Gastrocnemius medialis (tissue), 4 donors: ENCODE measurements around the gene SPARC. TPM values are rescaled to one million over a fixed set of nuclear protein-coding genes. Genes with fewer than 3 reads are reported as not detected.

Experiments used
- ATAC-seq, 2 donors: fragments of 150-250 bp; one replicate each; pipeline ENCODE4 v1.9.1; 2016
- DNase-seq, 2 donors: peaks; one replicate each; pipeline ENCODE4 v3.0.0-alpha.2; 2019
- H3K27ac ChIP-seq, 4 donors: fragments of 200-600 bp; sonication (generic); 1 replicate in 1 of 4; 2 replicates in 3 of 4; pipeline ENCODE4 v1.5.1; 2016 to 2018; ENCODE audit warnings: mild to moderate bottlenecking in 2 of 4, moderate library complexity in 1 of 4
- H3K27me3 ChIP-seq, 3 donors: fragments of 200-600 bp; sonication (generic) in 2 of 3; 1 replicate in 1 of 3; 2 replicates in 2 of 3; pipeline versions ENCODE4 v1.5.1 to v1.6.0; 2016 to 2019; ENCODE audit warnings: mild to moderate bottlenecking in 1 of 3, moderate library complexity in 1 of 3
- H3K36me3 ChIP-seq, 2 donors: fragments of 200-600 bp; sonication (generic) in 1 of 2; one replicate each; pipeline ENCODE4 v1.5.1; 2017 to 2018
- H3K4me1 ChIP-seq, 2 donors: fragments of 200-600 bp; sonication (generic) in 1 of 2; one replicate each; pipeline ENCODE4 v1.5.1; 2016 to 2017; ENCODE audit warnings: mild to moderate bottlenecking in 2 of 2
- H3K4me3 ChIP-seq, 4 donors: fragments of 200-600 bp; sonication (generic) in 3 of 4; 1 replicate in 1 of 4; 2 replicates in 3 of 4; pipeline ENCODE4 v1.5.1; 2016 to 2019; ENCODE audit warnings: mild to moderate bottlenecking in 2 of 4
- H3K9me3 ChIP-seq, 3 donors: fragments of 200-600 bp; sonication (generic) in 2 of 3; 1 replicate in 1 of 3; 2 replicates in 2 of 3; pipeline ENCODE4 v1.5.1; 2016 to 2019
- CTCF ChIP-seq, 5 experiments: fragments of 450-650 bp in 3 of 5; fragments of 200-600 bp in 2 of 5; sonication (generic) in 2 of 5; IDR thresholded peaks in 4 of 5; conservative IDR thresholded peaks in 1 of 5; 1 replicate in 4 of 5; 2 replicates in 1 of 5; pipeline ENCODE4 v1.5.1; 2016 to 2019; ENCODE audit warnings: antibody characterized with exemption in 5 of 5, mild to moderate bottlenecking in 3 of 5, moderate library complexity in 3 of 5
- POLR2A ChIP-seq, 2 donors: fragments of 450-650 bp; IDR thresholded peaks; one replicate each; pipeline ENCODE4 v1.6.1; 2017; ENCODE audit warnings: antibody characterized with exemption in 2 of 2, mild to moderate bottlenecking in 2 of 2, moderate library complexity in 2 of 2
- in situ Hi-C, 4 donors: fragments of 200-750 bp; cut with MboI; loops; one replicate each; pipeline versions ENCODE4 v1.15.0 to v1.8.0; 2017; ENCODE audit warnings: low sequenced_read_pairs in 4 of 4
- intact Hi-C: fragments of 100-400 bp; cut with DNase I; formaldehyde crosslinking; loops from one replicate; pipeline ENCODE4 v1.15.1; 2023; ENCODE audit warnings: low total_unique reads
- total RNA-seq, 4 donors: library from RNA; depleted of rRNA; stranded (reverse); fragments of >200 nt; gene quantifications; one replicate each; pipeline versions ENCODE4 v1.1.0 to v1.2.3, GENCODE V29; 2016

Gene SPARC
- total RNA-seq, 4 donors from 2014 or later: 87.7 to 209 (median 163) TPM

DNA sequence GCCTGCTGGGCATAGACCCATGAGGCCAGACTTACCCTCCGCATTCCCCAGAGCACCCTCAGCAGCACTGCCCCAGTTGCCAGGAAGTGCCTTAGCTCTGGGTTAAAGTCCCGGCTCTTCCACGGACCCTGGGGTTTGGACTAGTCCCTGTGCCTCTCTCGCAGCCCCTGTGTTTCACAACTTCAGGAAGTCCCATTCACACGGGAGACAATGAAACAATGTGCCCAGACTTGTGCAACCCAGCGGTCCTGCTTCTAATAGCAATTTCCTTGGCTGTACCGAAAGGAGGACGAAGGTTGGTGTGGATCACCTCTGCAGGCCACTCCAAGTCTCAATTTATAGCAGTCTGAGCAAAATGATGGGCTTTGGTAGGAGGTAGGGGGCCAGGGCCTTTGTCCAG lies 53.8 kb downstream of the SPARC start:
- H3K27ac ChIP-seq: no peak overlapping the region
- TF ChIP-seq CTCF (IDR thresholded peaks at IDR 0.05 in 4 of 5, conservative IDR thresholded peaks at IDR 0.05 in 1 of 5) (no peak), POLR2A (IDR thresholded peaks at IDR 0.05) (no peak)
- no peaks in the 10 kb centered on the region for H3K36me3 ChIP-seq
- H3K27me3 ChIP-seq: no peaks in the 10 kb centered on the region
- intact Hi-C loops (no loop called here), in situ Hi-C loops (no loop called here)
- DNase-seq (no peak), ATAC-seq (no peak)
- no peaks in the 10 kb centered on the region for H3K9me3 ChIP-seq
- H3K4me1 ChIP-seq: no peaks in the 10 kb centered on the region
- no peak overlapping the region for H3K4me3 ChIP-seq

DNA sequence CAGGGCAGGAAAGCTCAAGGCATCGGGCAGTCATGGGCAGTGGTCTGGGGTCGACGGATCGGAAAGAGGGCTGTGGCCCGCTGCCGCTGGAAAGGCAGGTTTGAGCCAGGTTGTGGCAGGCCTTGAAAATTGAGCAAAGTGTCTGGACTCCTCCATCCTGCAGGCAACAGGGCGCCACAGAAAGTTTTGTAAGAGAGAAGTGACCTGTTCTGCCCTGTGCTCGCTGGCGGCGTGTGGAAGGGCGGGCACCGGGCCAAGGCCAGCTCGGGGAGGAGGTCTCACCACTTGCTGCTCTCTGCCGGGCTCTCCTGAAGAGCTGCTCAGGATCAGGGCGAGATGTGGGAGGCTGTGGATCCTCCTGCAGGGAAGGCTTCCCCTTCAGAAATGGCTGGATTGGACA lies 54.2 kb downstream of the SPARC start:
- H3K27ac ChIP-seq: no peak overlapping the region
- no peak for DNase-seq
- ATAC-seq: no peak

GRCh38 chr5:151631941-151632340 lies 54.8 kb downstream of the SPARC start:
- no peak for ATAC-seq
- Histone ChIP-seq H3K4me1 (no peaks in the 10 kb centered on the region), H3K36me3 (no peaks in the 10 kb centered on the region), H3K9me3 (no peaks in the 10 kb centered on the region), H3K27ac (no peak overlapping the region), H3K27me3 (no peaks in the 10 kb centered on the region), H3K4me3 (no peak overlapping the region)
- TF ChIP-seq CTCF (IDR thresholded peaks at IDR 0.05 in 4 of 5, conservative IDR thresholded peaks at IDR 0.05 in 1 of 5) (no peak), POLR2A (IDR thresholded peaks at IDR 0.05) (no peak)
- in situ Hi-C loops (no loop called here), intact Hi-C loops (no loop called here)
- DNase-seq: no peak

More for the DNA sequence above, 54.2 kb downstream of the SPARC start:
- Histone ChIP-seq H3K4me1 (no peaks in the 10 kb centered on the region), H3K36me3 (no peaks in the 10 kb centered on the region), H3K4me3 (no peak overlapping the region), H3K27me3 (no peaks in the 10 kb centered on the region), H3K9me3 (no peaks in the 10 kb centered on the region)
- no peak for TF ChIP-seq POLR2A (IDR thresholded peaks at IDR 0.05)
- TF ChIP-seq CTCF (IDR thresholded peaks at IDR 0.05 in 4 of 5, conservative IDR thresholded peaks at IDR 0.05 in 1 of 5): no peak
- in situ Hi-C loops: no loop called here
- intact Hi-C loops: no loop called here

DNA sequence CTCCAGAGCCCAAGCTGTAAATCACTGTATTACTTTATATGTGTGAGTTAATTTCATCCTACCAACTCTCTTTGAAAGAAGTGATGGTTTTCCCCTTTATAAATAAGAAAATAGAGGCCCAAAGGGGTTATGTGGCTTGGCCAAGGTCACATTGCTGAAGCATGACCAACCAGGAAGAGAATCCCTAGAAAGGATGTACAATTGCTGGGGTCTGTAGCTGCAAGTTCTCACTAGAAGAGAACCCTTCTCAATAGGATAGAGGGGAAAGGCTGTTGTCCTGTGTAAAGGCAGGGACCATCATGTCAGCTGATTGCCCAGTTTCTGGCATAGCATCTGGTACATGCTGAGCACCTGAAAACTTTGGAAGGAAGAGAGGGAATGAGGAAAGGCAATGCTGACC lies 56.6 kb downstream of the SPARC start:
- in situ Hi-C loops: no loop called here
- intact Hi-C loops: no loop called here
- ATAC-seq: no peak

More for the DNA sequence above, 56.6 kb downstream of the SPARC start:
- Histone ChIP-seq H3K9me3 (no peaks in the 10 kb centered on the region), H3K27me3 (no peaks in the 10 kb centered on the region), H3K27ac (no peak overlapping the region), H3K4me3 (no peak overlapping the region), H3K4me1 (no peaks in the 10 kb centered on the region), H3K36me3 (no peaks in the 10 kb centered on the region)
- DNase-seq: no peak
- TF ChIP-seq POLR2A (IDR thresholded peaks at IDR 0.05): no peak
- no peak for TF ChIP-seq CTCF (IDR thresholded peaks at IDR 0.05 in 4 of 5, conservative IDR thresholded peaks at IDR 0.05 in 1 of 5)
